ENCODE results near the gene CDH3.

Gene CDH3

GRCh38 chr16:68658341-68658973 is 13.3 kb downstream of the CDH3 start:
- no peak overlapping the region for H3K4me3 ChIP-seq (ENCODE audit: low read length)
- H3K79me2 ChIP-seq (ENCODE audit: low read length) = no peaks in the 10 kb centered on the region
- H3K4me1 ChIP-seq (ENCODE audit: low read length) = no peaks in the 10 kb centered on the region
- no peaks in the 10 kb centered on the region for H3K27me3 ChIP-seq (replicated peaks; ENCODE audit: insufficient read depth, low read length)
- TF ChIP-seq EZH2phosphoT487 (IDR thresholded peaks at IDR 0.05; ENCODE audit: low read length) (no peak), CTCF (IDR thresholded peaks at IDR 0.05; ENCODE audit: low read length) (no peak), EZH2 (optimal IDR thresholded peaks at IDR 0.05; ENCODE audit: low read depth, low read length) (no peak)
- H3K9me3 ChIP-seq (replicated peaks; ENCODE audit: insufficient read depth, low read length) = no peaks in the 10 kb centered on the region
- no peaks in the 10 kb centered on the region for H3K9me2 ChIP-seq (replicated peaks; ENCODE audit: insufficient read depth, low read length)
- H3F3A ChIP-seq (ENCODE audit: insufficient read depth, low read length) = no peaks in the 10 kb centered on the region
- H3K27ac ChIP-seq (ENCODE audit: low read length) = no peak overlapping the region
- no peaks in the 10 kb centered on the region for H4K20me1 ChIP-seq (ENCODE audit: insufficient read depth, low read length)
- no peak overlapping the region for H2AFZ ChIP-seq (ENCODE audit: low read length)
- no peak for DNase-seq
- no peak overlapping the region for H3K4me2 ChIP-seq (ENCODE audit: low read depth, low read length)
- no peak overlapping the region for H3K9ac ChIP-seq (ENCODE audit: low read length)
- no peaks in the 10 kb centered on the region for H3K36me3 ChIP-seq (replicated peaks; ENCODE audit: insufficient read depth, low read length)

GRCh38 chr16:68658974-68659360 is 13.9 kb downstream of the CDH3 start:
- no peak for TF ChIP-seq CTCF (IDR thresholded peaks at IDR 0.05; ENCODE audit: low read length)
- no peak for TF ChIP-seq EZH2 (optimal IDR thresholded peaks at IDR 0.05; ENCODE audit: low read depth, low read length)
- no peak for TF ChIP-seq EZH2phosphoT487 (IDR thresholded peaks at IDR 0.05; ENCODE audit: low read length)
- DNase-seq = no peak
- Histone ChIP-seq H3K9me3 (replicated peaks; ENCODE audit: insufficient read depth, low read length) (no peaks in the 10 kb centered on the region), H3K4me2 (ENCODE audit: low read depth, low read length) (no peak overlapping the region), H3K9me2 (replicated peaks; ENCODE audit: insufficient read depth, low read length) (no peaks in the 10 kb centered on the region), H3K36me3 (replicated peaks; ENCODE audit: insufficient read depth, low read length) (no peaks in the 10 kb centered on the region), H2AFZ (ENCODE audit: low read length) (no peak overlapping the region), H3K4me1 (ENCODE audit: low read length) (no peaks in the 10 kb centered on the region), H3K79me2 (ENCODE audit: low read length) (no peaks in the 10 kb centered on the region), H3K27ac (ENCODE audit: low read length) (no peak overlapping the region), H3F3A (ENCODE audit: insufficient read depth, low read length) (no peaks in the 10 kb centered on the region), H3K4me3 (ENCODE audit: low read length) (no peak overlapping the region), H3K9ac (ENCODE audit: low read length) (no peak overlapping the region), H3K27me3 (replicated peaks; ENCODE audit: insufficient read depth, low read length) (no peaks in the 10 kb centered on the region), H4K20me1 (ENCODE audit: insufficient read depth, low read length) (no peaks in the 10 kb centered on the region)

GRCh38 chr16:68659412-68660358 is 14.6 kb downstream of the CDH3 start:
- Histone ChIP-seq H3K9me3 (replicated peaks; ENCODE audit: insufficient read depth, low read length) (no peaks in the 10 kb centered on the region), H3K79me2 (ENCODE audit: low read length) (no peaks in the 10 kb centered on the region), H2AFZ (ENCODE audit: low read length) (no peak overlapping the region), H3K4me3 (ENCODE audit: low read length) (no peak overlapping the region), H3K27me3 (replicated peaks; ENCODE audit: insufficient read depth, low read length) (no peaks in the 10 kb centered on the region), H3K9ac (ENCODE audit: low read length) (no peak overlapping the region), H4K20me1 (ENCODE audit: insufficient read depth, low read length) (no peaks in the 10 kb centered on the region), H3K9me2 (replicated peaks; ENCODE audit: insufficient read depth, low read length) (no peaks in the 10 kb centered on the region), H3K4me2 (ENCODE audit: low read depth, low read length) (no peak overlapping the region), H3K36me3 (replicated peaks; ENCODE audit: insufficient read depth, low read length) (no peaks in the 10 kb centered on the region), H3F3A (ENCODE audit: insufficient read depth, low read length) (no peaks in the 10 kb centered on the region), H3K4me1 (ENCODE audit: low read length) (no peaks in the 10 kb centered on the region), H3K27ac (ENCODE audit: low read length) (no peak overlapping the region)
- no peak for TF ChIP-seq CTCF (IDR thresholded peaks at IDR 0.05; ENCODE audit: low read length)
- no peak for TF ChIP-seq EZH2 (optimal IDR thresholded peaks at IDR 0.05; ENCODE audit: low read depth, low read length)
- no peak for TF ChIP-seq EZH2phosphoT487 (IDR thresholded peaks at IDR 0.05; ENCODE audit: low read length)
- DNase-seq = no peak

Data from MM.1S (cell line).